ENCODE data around the gene CILP2.

Gene CILP2

GRCh38 chr19:19504754-19505668 is 33.1 kb upstream of the CILP2 start:
- no peak for DNase-seq

DNA sequence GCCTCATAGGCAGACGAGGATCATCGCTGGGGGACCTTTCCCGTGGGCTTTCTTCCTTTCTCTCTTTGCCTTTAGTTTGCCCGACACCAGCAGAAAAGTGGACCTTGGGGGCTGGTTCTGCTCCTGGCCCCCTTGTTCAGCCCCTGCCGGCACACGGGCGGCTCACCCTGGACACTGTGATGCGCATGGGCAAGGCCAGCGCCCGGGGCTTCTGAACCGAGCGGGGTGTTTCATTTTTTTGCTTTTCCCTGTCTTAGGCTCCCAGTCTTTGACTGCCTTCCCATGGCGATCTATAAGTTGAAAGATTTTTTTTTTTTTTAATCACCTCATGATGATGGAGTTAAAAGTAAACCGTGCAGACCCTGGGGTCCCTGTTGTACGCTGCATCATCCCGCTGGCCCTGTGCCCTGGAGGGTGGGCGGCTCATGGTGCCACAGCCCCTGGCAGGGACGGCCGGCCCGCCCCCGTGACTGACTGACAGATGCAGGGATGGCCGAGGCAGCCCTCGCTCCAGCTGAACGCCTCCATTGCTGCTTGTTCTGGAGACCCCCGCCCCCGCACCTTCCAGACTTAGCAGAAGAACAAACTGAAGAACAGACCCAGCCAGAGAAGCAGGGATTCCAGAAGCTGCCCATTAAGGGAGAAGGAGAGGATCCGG is 32.3 kb upstream of the CILP2 start:
- DNase-seq, result no peak

- no peak for DNase-seq
Measured at GRCh38 chr19:19506592-19506991, 31.5 kb upstream of the CILP2 start.

- no peak for DNase-seq
Measured at GRCh38 chr19:19507354-19507753, 30.7 kb upstream of the CILP2 start.

DNA sequence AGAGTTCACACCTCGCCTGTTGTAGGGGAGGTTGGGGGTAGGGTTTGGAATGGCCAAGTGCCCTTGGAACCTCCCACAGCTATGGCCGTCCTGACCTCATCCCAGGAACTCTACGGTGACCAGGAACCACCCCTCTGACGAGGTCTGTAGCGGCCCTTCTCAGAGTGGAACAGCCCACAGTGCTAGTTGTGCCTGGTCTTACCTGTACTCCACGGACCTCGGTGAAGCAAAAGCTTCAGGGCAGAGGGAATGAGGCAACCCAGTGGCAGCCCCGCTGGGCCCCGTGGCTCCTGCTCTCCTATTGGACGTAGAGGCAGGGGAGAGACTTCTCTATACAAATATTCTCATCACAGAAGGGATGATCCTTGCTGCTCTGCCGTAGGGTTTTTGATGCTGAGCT is 29.8 kb upstream of the CILP2 start:
- no peak for DNase-seq

GRCh38 chr19:19510432-19510831 is 27.6 kb upstream of the CILP2 start:
- DNase-seq, result no peak

DNA sequence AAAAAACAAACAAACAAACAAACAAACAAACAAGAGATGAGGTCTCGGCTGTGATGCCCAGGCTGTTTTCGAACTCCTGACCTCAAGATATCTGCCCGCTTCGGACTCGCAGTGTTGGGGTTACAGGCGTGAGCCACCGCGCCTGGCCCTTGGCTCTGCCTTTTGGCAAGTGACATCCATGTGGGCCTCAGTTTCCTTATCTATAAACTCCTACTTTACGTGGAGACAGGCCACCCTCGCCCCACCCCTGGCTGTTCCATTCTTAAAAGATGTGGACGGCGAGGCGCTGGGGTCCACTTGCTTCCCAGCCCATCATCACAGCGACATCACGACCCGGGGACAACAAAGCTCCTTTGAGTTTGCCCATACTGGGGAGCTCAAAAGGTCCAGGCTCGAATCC is 24.4 kb upstream of the CILP2 start:
- no peak for DNase-seq

- no peak for DNase-seq
Measured at GRCh38 chr19:19514215-19514657, 23.8 kb upstream of the CILP2 start.

GRCh38 chr19:19514881-19515641 is 23.0 kb upstream of the CILP2 start, which contains the start of gene TSSK6:
Gene TSSK6, minus strand, starts transcription at chr19:19515548. Its CDS starts 121 bp downstream, at chr19:19515427.
- DNase-seq, result no peak

GRCh38 chr19:19515642-19516519 is 22.2 kb upstream of the CILP2 start, which contains the start of gene NDUFA13:
Gene NDUFA13, plus strand, starts transcription at chr19:19516225. Its CDS starts 14 bp downstream, at chr19:19516239.
- peak; percentile 78 for DNase-seq

DNA sequence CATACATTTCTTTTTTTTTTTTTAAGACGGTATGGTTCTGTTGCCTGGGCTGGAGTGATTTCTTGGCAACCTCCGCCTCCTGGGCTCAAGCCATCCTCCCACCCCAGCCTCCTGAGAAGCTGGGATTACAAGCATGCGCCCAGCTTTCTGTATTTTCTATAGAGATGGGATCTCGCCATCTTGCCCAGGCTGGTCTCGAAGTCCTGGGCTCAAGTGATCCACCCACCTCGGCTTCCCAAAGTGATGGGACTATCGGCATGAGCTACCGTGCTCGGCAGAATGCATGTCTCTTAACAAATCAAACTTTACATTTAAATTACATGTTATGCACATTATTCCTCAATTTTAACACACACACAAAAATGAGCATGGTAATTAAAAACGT is 20.8 kb upstream of the CILP2 start:
- no peak for DNase-seq

DNA sequence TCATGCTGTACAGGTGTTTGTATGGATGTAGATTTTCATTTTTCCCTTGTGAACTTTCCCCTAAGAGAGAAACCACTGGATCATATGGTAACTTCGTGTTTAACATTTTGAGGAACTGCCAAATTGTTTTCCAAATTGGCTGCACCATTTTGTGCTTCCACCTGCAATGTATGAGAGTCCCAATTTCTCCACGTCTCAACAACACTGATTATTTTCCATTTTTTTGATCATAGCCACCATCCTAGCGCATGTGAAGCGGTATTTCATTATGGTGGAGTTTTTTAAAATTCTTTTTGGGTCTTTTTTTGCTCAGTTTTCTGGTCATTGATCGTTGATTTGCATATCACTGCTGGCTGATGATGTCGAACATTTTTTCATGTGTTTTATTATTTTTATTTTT is 17.1 kb upstream of the CILP2 start:
- DNase-seq, result no peak

GRCh38 chr19:19523177-19523576 is 14.9 kb upstream of the CILP2 start:
- no peak for DNase-seq

DNA sequence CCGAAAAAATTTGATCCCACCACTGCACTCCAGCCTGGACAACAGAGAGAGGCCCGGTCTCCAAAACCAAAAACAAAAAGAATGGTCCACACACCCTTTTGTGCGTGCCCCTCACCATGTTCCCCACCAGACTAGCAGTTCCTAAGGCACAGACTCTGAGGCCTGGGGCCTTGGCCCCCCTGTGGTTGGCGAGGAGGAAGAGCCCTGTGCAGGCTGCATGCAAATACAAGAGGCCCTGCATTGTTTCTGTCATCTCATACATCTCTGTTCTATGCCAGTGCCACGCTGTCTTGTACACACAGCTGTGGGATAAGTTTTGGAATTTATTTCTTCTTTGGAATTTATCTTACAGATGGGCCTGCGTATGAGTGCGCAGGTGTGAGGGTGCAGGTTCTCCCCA is 14.0 kb upstream of the CILP2 start:
- DNase-seq, result no peak

DNA sequence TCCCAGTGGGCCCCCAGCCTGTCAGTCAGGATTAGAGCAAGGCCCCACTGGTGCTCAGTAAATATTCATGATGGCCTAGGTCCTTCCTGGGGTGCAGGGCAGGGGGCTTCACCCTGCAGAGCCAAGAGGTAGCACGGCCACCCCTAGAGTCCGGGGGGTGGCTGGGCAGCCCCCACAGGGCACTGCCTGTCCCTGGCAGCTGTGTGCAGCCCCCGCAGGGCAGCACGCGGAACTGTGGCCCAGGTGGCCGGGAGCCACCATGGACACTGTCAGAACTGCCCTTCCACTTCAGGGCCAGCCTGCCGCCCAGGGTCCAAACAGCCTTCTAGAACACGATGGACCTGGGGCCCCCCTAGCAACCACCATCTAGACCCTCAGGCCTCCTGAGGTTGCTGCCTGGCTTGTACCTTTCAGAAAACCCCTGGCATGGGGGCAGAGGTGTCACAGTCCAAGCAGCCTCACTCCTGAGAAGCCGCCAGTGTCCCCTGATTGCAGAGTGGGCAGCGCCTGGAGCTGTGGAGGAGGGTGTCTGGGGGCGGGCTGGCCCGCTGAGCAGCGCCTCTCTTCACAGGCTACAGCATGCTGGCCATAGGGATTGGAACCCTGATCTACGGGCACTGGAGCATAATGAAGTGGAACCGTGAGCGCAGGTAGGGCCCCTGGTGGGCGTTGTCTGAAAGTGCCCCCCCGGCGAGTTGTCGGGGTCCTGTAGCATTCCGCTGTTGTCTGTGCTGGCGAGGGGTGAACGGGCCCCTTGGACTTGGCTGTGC is 12.3 kb upstream of the CILP2 start:
- no peak for DNase-seq

DNA sequence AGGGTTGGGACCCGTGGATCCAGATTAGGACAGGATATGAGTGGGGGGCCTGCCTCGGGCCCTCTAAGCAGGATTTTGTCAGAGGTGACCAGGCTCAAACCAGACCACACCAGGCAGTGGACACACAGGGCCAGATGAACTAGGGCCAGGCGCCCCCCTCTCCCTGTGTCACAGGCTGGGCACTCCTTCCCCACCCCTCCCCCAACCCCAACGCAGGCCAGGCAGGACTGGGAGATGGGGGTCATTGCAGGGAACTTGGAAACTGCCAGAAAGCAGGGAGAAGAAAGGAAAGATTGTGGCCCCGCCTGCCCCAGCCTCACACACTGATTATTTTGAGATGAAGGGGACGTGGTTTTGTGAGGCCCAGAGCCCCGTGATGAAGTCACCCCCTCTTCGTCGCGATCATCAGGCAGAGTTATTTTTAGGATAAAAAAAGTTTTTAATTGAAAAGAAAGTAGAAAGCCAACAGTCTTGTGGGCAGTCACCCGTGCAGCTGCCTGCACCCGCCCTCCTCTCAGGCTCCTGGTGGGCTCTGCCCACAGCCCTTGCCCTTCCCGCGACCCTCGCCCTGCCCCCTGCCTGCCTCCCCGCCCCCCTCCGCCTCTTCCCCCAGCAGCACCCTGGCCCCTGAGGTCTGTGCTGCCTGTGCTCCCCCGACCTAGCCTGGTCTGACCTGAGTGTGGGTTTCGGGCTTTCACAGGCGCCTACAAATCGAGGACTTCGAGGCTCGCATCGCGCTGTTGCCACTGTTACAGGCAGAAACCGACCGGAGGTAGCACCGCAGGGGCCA is 11.3 kb upstream of the CILP2 start:
- DNase-seq, result no peak

DNA sequence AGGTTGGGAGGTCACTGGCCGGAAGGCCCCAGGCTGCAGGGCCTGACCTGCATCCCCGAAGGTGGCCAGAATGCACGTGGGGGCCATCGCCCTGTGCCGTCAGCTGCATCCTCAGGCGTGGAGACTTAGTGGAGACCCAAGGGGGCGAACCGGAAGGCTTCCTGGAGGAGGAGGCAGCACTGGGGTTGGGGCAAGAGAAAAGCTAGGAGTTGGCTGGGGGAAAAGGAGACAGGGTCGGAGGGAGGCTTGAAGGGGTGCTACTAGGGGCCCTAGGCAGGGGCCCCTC is 10.8 kb upstream of the CILP2 start:
- no peak for DNase-seq

DNA sequence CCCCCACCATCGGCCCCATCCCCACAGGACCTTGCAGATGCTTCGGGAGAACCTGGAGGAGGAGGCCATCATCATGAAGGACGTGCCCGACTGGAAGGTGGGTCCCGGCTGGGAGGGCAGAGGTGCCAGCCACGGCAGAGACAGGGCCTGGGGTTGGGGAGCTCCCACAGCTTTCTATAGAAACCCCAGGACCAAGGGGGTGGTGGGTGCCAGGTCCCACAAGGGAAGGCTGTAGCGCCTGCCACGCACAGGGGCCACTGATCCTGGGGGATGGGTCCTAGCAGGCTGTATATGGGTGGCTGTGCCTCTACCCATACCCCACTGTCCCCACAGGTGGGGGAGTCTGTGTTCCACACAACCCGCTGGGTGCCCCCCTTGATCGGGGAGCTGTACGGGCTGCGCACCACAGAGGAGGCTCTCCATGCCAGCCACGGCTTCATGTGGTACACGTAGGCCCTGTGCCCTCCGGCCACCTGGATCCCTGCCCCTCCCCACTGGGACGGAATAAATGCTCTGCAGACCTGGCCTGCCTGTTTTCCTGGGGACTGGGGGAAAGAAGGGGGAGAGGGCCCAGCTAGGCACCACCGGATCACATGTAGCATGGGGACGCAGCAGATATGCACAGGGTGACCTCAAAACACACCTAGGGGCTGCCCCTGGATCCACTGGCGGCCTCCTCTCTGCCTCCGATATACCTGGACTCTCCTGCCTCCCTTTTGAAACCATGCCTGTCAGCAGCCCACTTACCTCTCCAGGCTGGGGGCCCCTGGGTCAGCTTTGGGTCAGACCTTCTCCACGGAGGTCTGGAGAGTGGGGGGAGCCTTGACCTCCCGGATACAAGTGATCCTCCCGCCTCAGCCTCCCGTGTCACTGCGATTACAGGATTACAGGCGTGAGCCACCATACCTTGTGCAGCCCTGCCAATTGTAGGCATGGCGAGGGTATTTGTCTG is 10.1 kb upstream of the CILP2 start:
- DNase-seq, result no peak

DNA sequence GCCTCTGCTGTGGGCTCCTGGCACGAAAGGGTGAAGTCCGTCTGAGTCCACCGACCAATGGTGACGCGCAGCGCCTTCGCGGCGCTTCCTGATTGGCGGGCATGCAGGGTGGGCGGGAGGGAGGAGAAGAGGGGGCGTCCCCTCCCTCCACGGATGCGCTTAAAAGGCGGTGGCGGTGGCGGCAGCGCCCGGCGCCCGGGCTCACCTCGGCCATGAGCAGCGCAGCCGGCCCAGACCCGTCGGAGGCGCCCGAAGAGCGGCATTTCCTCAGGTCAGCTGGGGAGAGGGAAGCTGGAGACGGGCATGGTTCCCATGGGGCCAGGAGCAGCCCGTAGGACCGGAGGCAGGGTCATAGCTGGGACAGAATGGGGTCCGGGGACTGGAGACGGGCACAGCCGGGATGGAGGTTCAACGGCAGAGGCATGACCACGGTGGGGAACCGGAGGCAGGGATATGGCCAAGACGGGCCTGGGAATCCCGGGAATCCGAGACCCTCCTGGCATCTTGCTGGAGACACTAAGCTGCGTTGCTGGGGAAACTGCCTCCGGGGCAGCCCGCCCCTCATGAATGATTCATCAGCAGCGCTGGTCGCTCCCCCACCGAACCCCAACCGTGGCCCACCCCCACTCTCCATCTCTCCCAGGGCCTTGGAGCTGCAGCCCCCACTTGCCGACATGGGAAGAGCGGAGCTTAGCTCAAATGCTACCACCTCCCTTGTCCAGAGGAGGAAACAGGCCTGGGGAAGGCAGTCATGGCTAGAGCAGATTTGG is 9.2 kb upstream of the CILP2 start, which contains the start of gene YJEFN3:
Gene YJEFN3, plus strand, starts transcription at position 191 of the 770 bp plus-strand sequence. Its CDS starts 22 bp downstream, at position 213.
- DNase-seq, result no peak
